ENCODE results near the gene ANKH. TPM values are rescaled to one million over a fixed set of nuclear protein-coding genes. Genes with fewer than 3 reads are reported as not detected.
A peak's percentile ranks its signal among the peaks of the same experiment; 100 is the strongest.

ANKH gene
- total and polyA plus RNA-seq, 2 donors (not counting 1 experiment from before 2014, with no cell fraction given) = 13.7 to 71.1 TPM

- no peaks in the 10 kb centered on the region for H4K20me1 ChIP-seq (ENCODE audit: control insufficient read depth, insufficient read depth, low read length, poor library complexity, severe bottlenecking)
- ChIA-PET POLR2A (interaction anchor here (0.7 kb wide), 1 partner anchor 85 kb away, joined by 7 read pairs; no protein-coding TSS in a partner anchor), CTCF (interaction anchor here (0.6 to 2.3 kb wide), 4 partner anchors 13 to 312 kb away, joined by 3 to 7 read pairs (median 4); no protein-coding TSS in a partner anchor)
- WGBS (ENCODE audit: insufficient coverage) = 98% methylated on average over 11 of the region's 11 CpGs
- no peaks in the 10 kb centered on the region for H3K27me3 ChIP-seq (replicated peaks in 1 of 4; ENCODE audit: control extremely low read depth in 1 of 4, control insufficient read depth in 3 of 4, insufficient read depth in 4 of 4, low read length in 3 of 4)
- H3K4me1 ChIP-seq (ENCODE audit: control insufficient read depth in 2 of 2, insufficient read depth in 2 of 2, low read length in 2 of 2) = peaks cover 15 to 24% of the 10 kb centered on the region in 2 donors
- ATAC-seq (ENCODE audit: low read depth) = no peak
- H3K27ac ChIP-seq (ENCODE audit: low read length in 2 of 2) = no peak overlapping the region
- no peaks in the 10 kb centered on the region for H3K79me2 ChIP-seq (ENCODE audit: control insufficient read depth, insufficient read depth, low read length)
- no peak overlapping the region for H2AFZ ChIP-seq (ENCODE audit: insufficient read depth, low read depth, low read length, poor library complexity, severe bottlenecking)
- peaks cover 7 to 53% of the 10 kb centered on the region in 2 experiments for H3K36me3 ChIP-seq (replicated peaks in 1 of 2; ENCODE audit: control extremely low read depth in 1 of 2, control insufficient read depth in 1 of 2, extremely low read depth in 1 of 2, insufficient read depth in 2 of 2, low read length in 1 of 2)
- H3K9ac ChIP-seq (ENCODE audit: low read length) = no peak overlapping the region
- Mint-ChIP-seq H3K9me3 (ENCODE audit: insufficient read depth) (no peaks in the 10 kb centered on the region), H3K27ac (peak overlapping the region; percentile 26), H3K4me3 (no peak overlapping the region), H3K4me1 (peaks cover 28% of the 10 kb centered on the region), H3K27me3 (no peaks in the 10 kb centered on the region)
- TF ChIP-seq CTCF (IDR thresholded peaks at IDR 0.05) = no peak
- TF ChIP-seq EZH2 (IDR thresholded peaks at IDR 0.05; ENCODE audit: borderline replicate concordance, insufficient read depth, low read depth, low read length, poor library complexity, severe bottlenecking) = no peak
- no peak overlapping the region for H3K4me3 ChIP-seq (ENCODE audit: control extremely low read depth in 1 of 5, extremely low read depth in 1 of 5, insufficient read depth in 1 of 5, low read depth in 2 of 5, low read length in 4 of 5)
- intact Hi-C loops (cut with micrococcal nuclease) = no loop called here
- DNase-seq = no peak
- H3K4me2 ChIP-seq (replicated peaks; ENCODE audit: low read depth, low read length, poor library complexity, severe bottlenecking) = no peak overlapping the region
- H3K9me3 ChIP-seq (ENCODE audit: control extremely low read depth in 1 of 3, control insufficient read depth in 2 of 3, insufficient read depth in 1 of 3, low read length in 2 of 3) = no peaks in the 10 kb centered on the region
These were observed 169.2 kb downstream of the ANKH start for GRCh38 chr5:14702238-14702839.

GRCh38 chr5:14701556-14701955 lies 170.0 kb downstream of the ANKH start:
- Histone ChIP-seq H3K4me1 (ENCODE audit: control insufficient read depth in 2 of 2, insufficient read depth in 2 of 2, low read length in 2 of 2) (peaks cover 10 to 19% of the 10 kb centered on the region in 2 donors), H3K9ac (ENCODE audit: low read length) (no peak overlapping the region), H3K4me2 (replicated peaks; ENCODE audit: low read depth, low read length, poor library complexity, severe bottlenecking) (no peak overlapping the region), H2AFZ (ENCODE audit: insufficient read depth, low read depth, low read length, poor library complexity, severe bottlenecking) (no peak overlapping the region), H4K20me1 (ENCODE audit: control insufficient read depth, insufficient read depth, low read length, poor library complexity, severe bottlenecking) (no peaks in the 10 kb centered on the region), H3K36me3 (replicated peaks in 1 of 2; ENCODE audit: control extremely low read depth in 1 of 2, control insufficient read depth in 1 of 2, extremely low read depth in 1 of 2, insufficient read depth in 2 of 2, low read length in 1 of 2) (peaks cover 12 to 55% of the 10 kb centered on the region in 2 experiments), H3K9me3 (ENCODE audit: control extremely low read depth in 1 of 3, control insufficient read depth in 2 of 3, insufficient read depth in 1 of 3, low read length in 2 of 3) (no peaks in the 10 kb centered on the region), H3K27ac (ENCODE audit: low read length in 2 of 2) (no peak overlapping the region), H3K79me2 (ENCODE audit: control insufficient read depth, insufficient read depth, low read length) (no peaks in the 10 kb centered on the region), H3K27me3 (replicated peaks in 1 of 4; ENCODE audit: control extremely low read depth in 1 of 4, control insufficient read depth in 3 of 4, insufficient read depth in 4 of 4, low read length in 3 of 4) (no peaks in the 10 kb centered on the region), H3K4me3 (ENCODE audit: control extremely low read depth in 1 of 5, extremely low read depth in 1 of 5, insufficient read depth in 1 of 5, low read depth in 2 of 5, low read length in 4 of 5) (no peak overlapping the region)
- intact Hi-C loops (cut with micrococcal nuclease) = no loop called here
- no peaks in the 10 kb centered on the region for H3K9me3 Mint-ChIP-seq (ENCODE audit: insufficient read depth)
- POLR2A ChIA-PET = no interaction called here
- DNase-seq (no peak), ATAC-seq (ENCODE audit: low read depth) (no peak)
- no peak overlapping the region for H3K4me3 Mint-ChIP-seq
- H3K27me3 Mint-ChIP-seq = no peaks in the 10 kb centered on the region
- TF ChIP-seq EZH2 (IDR thresholded peaks at IDR 0.05; ENCODE audit: borderline replicate concordance, insufficient read depth, low read depth, low read length, poor library complexity, severe bottlenecking) = no peak
- no peak for TF ChIP-seq CTCF (IDR thresholded peaks at IDR 0.05)
- CTCF ChIA-PET = interaction anchor here (2.3 kb wide), 1 partner anchor 26 kb away, joined by 7 read pairs; no protein-coding TSS in a partner anchor
- no peak overlapping the region for H3K27ac Mint-ChIP-seq
- H3K4me1 Mint-ChIP-seq = peaks cover 21% of the 10 kb centered on the region
- WGBS (ENCODE audit: insufficient coverage) = 98% methylated on average over 8 of the region's 10 CpGs
